Coronary artery (tissue), 2 donors: ENCODE results near the gene FAM180A.

Experiments
- DNase-seq: peaks from one replicate; pipeline ENCODE4 v3.0.0-alpha.2; 2017; ENCODE audit warnings: low spot score
- H3K27ac ChIP-seq, 2 donors: fragments of 200-600 bp; sonication (generic); one replicate each; pipeline ENCODE4 v1.5.1; 2016 to 2019
- H3K4me3 ChIP-seq: fragments of 200-600 bp; sonication (generic); 2 replicates; pipeline ENCODE4 v1.5.1; 2016; ENCODE audit warnings: mild to moderate bottlenecking, moderate library complexity
- CTCF ChIP-seq: fragments of 200-600 bp; sonication (generic); IDR thresholded peaks from one replicate; pipeline ENCODE4 v1.5.1; 2019; ENCODE audit warnings: antibody characterized with exemption

The FAM180A gene

GRCh38 chr7:135791543-135792362, 43.1 kb upstream of the FAM180A start:
- no peak for DNase-seq
- H3K27ac ChIP-seq, result no peak overlapping the region
- TF ChIP-seq CTCF, result no peak
- H3K4me3 ChIP-seq, result no peak overlapping the region

- no peak for DNase-seq
- no peak for TF ChIP-seq CTCF
- H3K4me3 ChIP-seq, result no peak overlapping the region
These were observed 41.9 kb upstream of the FAM180A start for GRCh38 chr7:135790371-135790977.

GRCh38 chr7:135789956-135790355, 41.3 kb upstream of the FAM180A start:
- no peak overlapping the region for H3K27ac ChIP-seq
- TF ChIP-seq CTCF, result no peak
- no peak for DNase-seq
- H3K4me3 ChIP-seq, result no peak overlapping the region

More at GRCh38 chr7:135790371-135790977, 41.9 kb upstream of the FAM180A start:
- H3K27ac ChIP-seq, result no peak overlapping the region

- no peak overlapping the region for H3K4me3 ChIP-seq
- no peak for TF ChIP-seq CTCF
- no peak for DNase-seq
- no peak overlapping the region for H3K27ac ChIP-seq
These were observed 40.8 kb upstream of the FAM180A start for GRCh38 chr7:135789431-135789830.

- Histone ChIP-seq H3K27ac (no peak overlapping the region), H3K4me3 (no peak overlapping the region)
- no peak for TF ChIP-seq CTCF
- DNase-seq, result no peak
These were observed 38.3 kb upstream of the FAM180A start for GRCh38 chr7:135786911-135787310.

- no peak for DNase-seq
- H3K27ac ChIP-seq, result no peak overlapping the region
- no peak overlapping the region for H3K4me3 ChIP-seq
- TF ChIP-seq CTCF, result no peak
These were observed 36.5 kb upstream of the FAM180A start for GRCh38 chr7:135785065-135785464.

GRCh38 chr7:135784013-135784412, 35.4 kb upstream of the FAM180A start:
- no peak for DNase-seq
- no peak for TF ChIP-seq CTCF
- H3K27ac ChIP-seq, result no peak overlapping the region

More at GRCh38 chr7:135784013-135784412, 35.4 kb upstream of the FAM180A start:
- H3K4me3 ChIP-seq, result no peak overlapping the region
